Spleen (tissue), 7 donors: ENCODE results near the gene COL5A1.

Source experiments
- CTCF ChIP-seq, 11 experiments: fragments of 200-600 bp in 7 of 11; fragments of 450-650 bp in 4 of 11; sonication (generic) in 4 of 11; IDR thresholded peaks in 8 of 11; conservative IDR thresholded peaks in 3 of 11; 1 replicate in 7 of 11; 2 replicates in 4 of 11; pipeline versions ENCODE4 v1.4.0 to v1.8.0; 2016 to 2021; ENCODE audit warnings: antibody characterized with exemption in 11 of 11, inconsistent platforms in 4 of 11, mild to moderate bottlenecking in 1 of 11
- POLR2A ChIP-seq, 3 donors: fragments of 450-650 bp; IDR thresholded peaks; one replicate each; pipeline ENCODE4 v1.5.1; 2017; ENCODE audit warnings: antibody characterized with exemption in 3 of 3, mild to moderate bottlenecking in 1 of 3
- POLR2AphosphoS5 ChIP-seq, 3 donors: sonication (generic); formaldehyde crosslinking; IDR thresholded peaks; one replicate each; pipeline ENCODE4 v1.5.1; 2017; ENCODE audit warnings: antibody characterized with exemption in 3 of 3
- donor health status: DM: no; HTN: no; CAD: no; lungs with moderate emphysema.
- donor health status: DM: no; HTN: no; CAD: no.
- donor health status: DM: no; HTN: no; CAD: no.

GRCh38 chr9:134875371-134875770 lies 233.8 kb downstream of the COL5A1 start:
- no peak for TF ChIP-seq CTCF (IDR thresholded peaks at IDR 0.05 in 8 of 11, conservative IDR thresholded peaks at IDR 0.05 in 3 of 11)
- TF ChIP-seq POLR2AphosphoS5 (IDR thresholded peaks at IDR 0.05) = no peak
- TF ChIP-seq POLR2A (IDR thresholded peaks at IDR 0.05) = no peak
